Right renal pelvis (tissue), 4 donors: ENCODE results near the gene TAF11L11. TPM values are rescaled to one million over a fixed set of nuclear protein-coding genes. Genes with fewer than 3 reads are reported as not detected.
"Not testable (repeated sequence)": the region's sequence is repeated elsewhere in the genome, so short reads cannot be mapped to it uniquely, and the experiment has no call there.

Source experiments
- DNase-seq, 4 donors: peaks; one replicate each; pipeline ENCODE4 v3.0.0-alpha.2; 2013; ENCODE audit warnings: low read depth in 4 of 4, low spot score in 3 of 4, missing footprints in 1 of 4
- polyA plus RNA-seq, 4 donors: library from polyadenylated mRNA; unstranded; fragments of 120-200 nt; gene quantifications; one replicate each; pipeline ENCODE4 v1.2.1, GENCODE V29; 2013; ENCODE audit not compliant: insufficient read length in 4 of 4

Gene TAF11L11
- not detected for polyA plus RNA-seq

GRCh38 chr5:17603880-17604279 lies at the start of gene TAF11L11:
Gene TAF11L11, plus strand, starts transcription at chr5:17604183.
- DNase-seq = not testable (repeated sequence)

GRCh38 chr5:17585658-17586057 lies 18.3 kb upstream of the TAF11L11 start, which contains the start of gene TAF11L7:
Gene TAF11L7, minus strand, starts transcription at chr5:17585758.
- DNase-seq = not testable (repeated sequence)

GRCh38 chr5:17590860-17591259 lies 13.1 kb upstream of the TAF11L11 start, which contains the start of gene TAF11L8:
Gene TAF11L8, minus strand, starts transcription at chr5:17590960.
- DNase-seq = not testable (repeated sequence)

- not testable (repeated sequence) for DNase-seq
Measured at GRCh38 chr5:17594255-17594654, 9.7 kb upstream of the TAF11L11 start, which contains the start of gene TAF11L9. Gene TAF11L9, minus strand, starts transcription at chr5:17594394.

- DNase-seq = not testable (repeated sequence)
Measured at GRCh38 chr5:17597728-17598127, 6.3 kb upstream of the TAF11L11 start, which contains the start of gene TAF11L10. Gene TAF11L10, minus strand, starts transcription at chr5:17597828.

GRCh38 chr5:17604951-17605350 lies 968 bp downstream of the TAF11L11 start:
- no peak for DNase-seq

GRCh38 chr5:17607461-17607860 lies 3.5 kb downstream of the TAF11L11 start:
- DNase-seq = not testable (repeated sequence)

- not testable (repeated sequence) for DNase-seq
Measured at GRCh38 chr5:17610092-17610491, 6.1 kb downstream of the TAF11L11 start, which contains the start of gene TAF11L12. Gene TAF11L12, plus strand, starts transcription at chr5:17610392.

- DNase-seq = no peak
Measured at GRCh38 chr5:17614872-17615605, 11.1 kb downstream of the TAF11L11 start.

GRCh38 chr5:17619354-17619753 lies 15.4 kb downstream of the TAF11L11 start:
- no peak for DNase-seq

- no peak for DNase-seq
Measured at GRCh38 chr5:17620627-17621026, 16.6 kb downstream of the TAF11L11 start.

- no peak for DNase-seq
Measured at GRCh38 chr5:17625686-17626085, 21.7 kb downstream of the TAF11L11 start.

- DNase-seq = not testable (repeated sequence)
Measured at GRCh38 chr5:17631788-17632187, 27.8 kb downstream of the TAF11L11 start, which contains the start of gene TAF11L13. Gene TAF11L13, plus strand, starts transcription at chr5:17632088.

- no peak for DNase-seq
Measured at GRCh38 chr5:17634160-17634559, 30.2 kb downstream of the TAF11L11 start, which contains the start of gene TAF11L14. Gene TAF11L14, plus strand, starts transcription at chr5:17634460.

- not testable (repeated sequence) for DNase-seq
Measured at GRCh38 chr5:17649232-17649631, 45.2 kb downstream of the TAF11L11 start.

GRCh38 chr5:17655201-17655759 lies 51.3 kb downstream of the TAF11L11 start:
- DNase-seq = not testable (repeated sequence)

Other genes with a start within 250 kb of the TAF11L11 start
- gene TAF11L2, start 106.0 kb upstream of the TAF11L11 start, polyA plus RNA-seq = not detected
- gene TAF11L3, start 85.8 kb upstream of the TAF11L11 start, polyA plus RNA-seq = not detected
- not detected for gene TAF11L4, start 82.4 kb upstream of the TAF11L11 start, polyA plus RNA-seq
- gene TAF11L5, start 78.9 kb upstream of the TAF11L11 start, polyA plus RNA-seq = not detected
- not detected for gene TAF11L6, start 75.5 kb upstream of the TAF11L11 start, polyA plus RNA-seq
- not detected for gene TAF11L7, start 18.4 kb upstream of the TAF11L11 start, polyA plus RNA-seq
- not detected for gene TAF11L8, start 13.2 kb upstream of the TAF11L11 start, polyA plus RNA-seq
- not detected for gene TAF11L9, start 9.8 kb upstream of the TAF11L11 start, polyA plus RNA-seq
- gene TAF11L10, start 6.4 kb upstream of the TAF11L11 start, polyA plus RNA-seq = not detected
- gene TAF11L12, start 6.2 kb downstream of the TAF11L11 start, polyA plus RNA-seq = not detected
- not detected for gene TAF11L13, start 27.9 kb downstream of the TAF11L11 start, polyA plus RNA-seq
- gene TAF11L14, start 30.3 kb downstream of the TAF11L11 start, polyA plus RNA-seq = not detected